Choroid plexus epithelial cell (primary cell): Measurements from ENCODE around the gene SPG11.
A peak's percentile ranks its signal among the peaks of the same experiment; 100 is the strongest.
"Not testable (repeated sequence)": the region's sequence is repeated elsewhere in the genome, so short reads cannot be mapped to it uniquely, and the experiment has no call there.

Experiments used
- DNase-seq: peaks from one replicate; pipeline ENCODE4 v3.0.0-alpha.2; 2010; ENCODE audit warnings: low read depth
- H3K4me3 ChIP-seq: 2 replicates; pipeline ENCODE4 v1.5.1; 2011; ENCODE audit warnings: low read depth, mild to moderate bottlenecking, control low read depth, low read length, moderate library complexity
- TF ChIP-seq, protein P1 (sequence below): conservative IDR thresholded peaks from 2 replicates; pipeline ENCODE4 v1.5.1; 2011; ENCODE audit warnings: low read depth, mild to moderate bottlenecking, control low read depth, inconsistent platforms, low read length, moderate library complexity

Gene SPG11

DNA sequence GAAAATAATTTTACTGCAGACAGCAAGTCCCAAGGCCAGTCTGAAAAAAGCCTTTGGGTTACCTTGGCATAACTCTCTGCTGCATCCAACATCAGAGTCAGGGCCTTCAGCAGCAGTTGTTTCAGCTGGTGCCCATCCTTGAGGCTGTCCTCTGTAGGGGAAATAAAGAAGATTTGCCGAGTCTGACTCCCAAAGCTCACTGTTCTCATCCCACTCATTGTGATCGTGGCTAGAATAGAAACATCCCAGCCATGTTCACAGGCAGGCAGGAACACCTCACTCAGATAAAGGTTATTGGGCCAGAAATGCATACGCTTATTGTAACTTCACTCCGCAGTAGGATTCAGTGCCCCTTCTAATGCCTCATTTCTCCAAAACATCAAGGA lies 97.3 kb downstream of the SPG11 start:
- H3K4me3 ChIP-seq: no peak overlapping the region
- TF ChIP-seq, protein P1, sequence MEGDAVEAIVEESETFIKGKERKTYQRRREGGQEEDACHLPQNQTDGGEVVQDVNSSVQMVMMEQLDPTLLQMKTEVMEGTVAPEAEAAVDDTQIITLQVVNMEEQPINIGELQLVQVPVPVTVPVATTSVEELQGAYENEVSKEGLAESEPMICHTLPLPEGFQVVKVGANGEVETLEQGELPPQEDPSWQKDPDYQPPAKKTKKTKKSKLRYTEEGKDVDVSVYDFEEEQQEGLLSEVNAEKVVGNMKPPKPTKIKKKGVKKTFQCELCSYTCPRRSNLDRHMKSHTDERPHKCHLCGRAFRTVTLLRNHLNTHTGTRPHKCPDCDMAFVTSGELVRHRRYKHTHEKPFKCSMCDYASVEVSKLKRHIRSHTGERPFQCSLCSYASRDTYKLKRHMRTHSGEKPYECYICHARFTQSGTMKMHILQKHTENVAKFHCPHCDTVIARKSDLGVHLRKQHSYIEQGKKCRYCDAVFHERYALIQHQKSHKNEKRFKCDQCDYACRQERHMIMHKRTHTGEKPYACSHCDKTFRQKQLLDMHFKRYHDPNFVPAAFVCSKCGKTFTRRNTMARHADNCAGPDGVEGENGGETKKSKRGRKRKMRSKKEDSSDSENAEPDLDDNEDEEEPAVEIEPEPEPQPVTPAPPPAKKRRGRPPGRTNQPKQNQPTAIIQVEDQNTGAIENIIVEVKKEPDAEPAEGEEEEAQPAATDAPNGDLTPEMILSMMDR: no peak
- no peak for DNase-seq

DNA sequence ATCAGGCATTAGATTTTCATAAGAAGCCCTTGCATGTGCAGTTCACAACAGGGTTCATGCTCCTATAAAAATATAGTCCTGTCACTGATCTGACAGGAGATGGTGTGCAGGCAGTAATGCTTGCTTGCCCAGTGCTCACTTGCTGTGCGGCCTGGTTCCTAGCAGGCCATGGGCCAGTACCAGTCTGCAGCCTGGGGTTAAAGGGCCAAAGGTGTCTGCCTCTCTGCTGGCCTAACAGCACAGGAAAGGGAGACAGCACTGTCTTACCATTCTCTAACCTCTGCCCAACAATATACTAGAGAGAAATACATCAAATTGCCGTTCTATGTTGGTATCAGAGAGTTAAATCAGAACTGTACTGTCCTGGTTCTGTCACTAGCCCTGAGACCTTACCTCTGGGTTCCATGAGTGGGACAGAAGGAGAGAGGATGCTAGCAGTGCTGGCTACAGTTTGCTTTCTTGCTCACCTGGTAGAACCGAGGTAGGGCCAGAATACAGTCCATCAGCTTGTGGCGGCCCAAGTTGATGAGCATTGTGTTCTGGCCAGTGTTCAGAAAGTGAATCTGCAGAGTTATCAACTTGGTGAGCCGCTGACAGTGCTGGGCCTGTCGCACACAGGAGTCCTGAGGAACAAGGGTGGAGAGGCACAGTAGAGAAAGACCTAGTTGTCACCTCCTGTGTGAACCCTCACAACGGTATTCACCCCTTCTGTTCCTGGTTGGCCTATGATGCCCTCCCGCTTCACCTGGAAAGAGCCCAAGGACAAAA lies 97.9 kb downstream of the SPG11 start:
- no peak overlapping the region for H3K4me3 ChIP-seq
- TF ChIP-seq, protein P1: no peak
- no peak for DNase-seq

DNA sequence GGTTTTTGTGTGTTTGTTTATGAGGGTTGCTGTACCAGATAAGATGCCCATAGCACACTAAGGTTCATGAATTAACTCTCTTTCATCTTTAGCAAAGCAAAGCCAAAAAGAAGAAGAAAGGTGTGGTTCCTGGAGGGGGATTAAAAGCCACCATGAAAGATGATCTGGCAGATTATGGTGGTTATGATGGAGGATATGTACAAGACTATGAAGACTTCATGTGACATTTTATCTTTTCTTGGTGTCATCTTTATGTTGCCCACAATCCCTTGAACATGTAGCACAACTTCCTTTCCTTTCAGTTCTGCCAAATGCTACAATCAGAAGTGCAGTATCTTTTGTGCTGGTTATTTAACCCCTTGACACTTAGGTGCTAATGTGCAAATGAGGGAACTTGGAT lies 102.5 kb downstream of the SPG11 start:
- not testable (repeated sequence) for DNase-seq, H3K4me3 ChIP-seq

DNA sequence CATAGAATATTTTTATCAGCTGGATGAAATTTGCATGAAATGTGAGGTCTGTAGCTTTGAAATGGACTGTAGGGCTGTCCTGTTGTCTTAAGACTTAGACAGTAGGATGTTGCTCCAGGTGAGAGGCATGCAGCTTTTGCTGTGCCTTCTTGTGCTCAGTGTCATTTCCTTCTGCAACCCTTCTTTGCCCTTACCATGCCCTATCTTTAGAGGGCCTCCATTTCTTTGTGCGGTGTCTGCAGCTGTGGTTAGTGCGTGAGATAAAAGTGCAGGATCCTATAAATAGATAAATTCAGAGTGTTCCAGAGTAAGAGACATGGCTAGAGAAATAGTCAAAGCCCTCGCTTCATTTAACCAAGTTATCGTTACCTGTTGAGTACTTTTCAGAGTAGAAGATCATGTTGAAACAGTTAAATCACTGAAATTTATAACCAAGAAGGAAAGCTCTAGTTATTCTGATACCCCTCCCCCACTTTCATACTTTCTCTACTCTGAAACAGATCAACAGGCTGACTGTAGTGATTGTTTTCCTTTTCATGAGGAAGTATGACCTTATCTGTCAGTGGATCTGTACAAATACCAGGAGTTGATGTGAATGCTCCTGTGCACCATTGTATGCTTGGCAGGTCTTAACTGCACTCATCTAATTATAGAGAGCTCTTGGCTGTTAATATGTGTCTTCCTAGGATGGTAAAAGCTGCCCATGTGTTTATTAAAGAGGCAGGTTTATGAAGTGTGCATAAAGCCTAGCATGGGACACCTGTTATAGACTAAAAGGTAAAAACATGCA lies 108.3 kb downstream of the SPG11 start:
- H3K4me3 ChIP-seq: no peak overlapping the region
- TF ChIP-seq, protein P1: no peak
- peak; percentile 37 for DNase-seq

DNA sequence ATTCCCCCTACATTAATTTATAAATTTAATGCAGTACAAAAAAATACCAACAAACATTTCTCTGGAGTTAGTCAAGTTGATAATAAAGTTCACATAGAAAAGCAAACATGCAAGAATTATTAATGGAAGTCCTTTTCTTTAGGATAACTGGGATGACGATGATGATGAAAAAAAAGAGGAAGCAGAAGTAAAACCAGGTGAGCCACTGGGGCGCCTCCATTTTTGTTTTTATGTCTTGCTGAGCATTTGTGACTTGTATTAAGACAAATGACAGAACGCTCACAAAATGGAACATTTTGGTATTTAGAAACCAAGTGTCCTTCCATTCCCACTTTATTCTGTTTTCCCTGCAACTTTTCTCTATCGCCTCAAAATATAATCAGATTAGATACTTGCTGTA lies 112.7 kb downstream of the SPG11 start:
- H3K4me3 ChIP-seq: no peak overlapping the region
- DNase-seq: no peak
- TF ChIP-seq, protein P1: no peak

DNA sequence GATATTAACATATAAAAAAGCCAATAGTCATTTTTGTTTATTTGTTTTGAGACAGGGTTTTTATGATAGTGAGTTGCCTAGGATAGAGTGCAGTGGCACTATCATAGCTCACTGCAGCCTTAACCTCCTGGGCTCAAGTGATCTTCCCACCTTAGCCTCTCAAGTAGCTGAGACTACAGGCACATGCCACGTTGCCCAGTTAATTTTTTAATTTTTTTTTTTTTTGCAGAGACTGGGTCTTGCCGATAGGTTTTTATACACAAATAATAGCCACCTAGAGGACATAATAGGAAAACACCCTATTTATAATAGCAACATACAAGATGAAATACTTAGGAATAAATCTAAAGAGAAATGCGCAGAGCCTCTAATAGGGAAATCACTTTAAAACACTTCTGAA lies 113.2 kb downstream of the SPG11 start:
- H3K4me3 ChIP-seq: no peak overlapping the region
- TF ChIP-seq, protein P1: peak; percentile 47
- DNase-seq: peak; percentile 66

DNA sequence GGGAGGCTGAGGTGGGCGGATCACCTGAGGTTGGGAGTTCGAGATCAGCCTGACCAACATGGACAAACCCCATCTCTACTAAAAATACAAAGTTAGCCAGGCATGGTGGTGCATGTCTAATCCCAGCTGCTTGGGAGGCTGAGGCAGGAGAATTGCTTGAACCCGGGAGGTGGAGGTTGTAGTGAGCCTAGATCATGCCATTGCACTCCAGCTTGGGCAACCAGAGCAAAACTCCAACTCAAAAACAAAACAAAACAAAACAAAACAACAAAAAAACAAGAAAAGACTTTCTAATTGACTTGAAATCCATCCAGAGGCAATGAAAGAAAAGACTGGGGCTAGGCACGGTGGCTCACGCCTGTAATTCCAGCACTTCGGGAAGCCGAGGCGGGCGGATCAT lies 114.3 kb downstream of the SPG11 start:
- not testable (repeated sequence) for DNase-seq, H3K4me3 ChIP-seq
